Activated T-helper 1 cell treated with Interleukin-2 at 50 U/mL for 16 hours (primary cell): ENCODE data around the gene LIN7B.

Experiments
- DNase-seq: peaks from one replicate; pipeline ENCODE4 v3.0.0-alpha.2; 2020; ENCODE audit warnings: low read depth

Gene LIN7B

DNA sequence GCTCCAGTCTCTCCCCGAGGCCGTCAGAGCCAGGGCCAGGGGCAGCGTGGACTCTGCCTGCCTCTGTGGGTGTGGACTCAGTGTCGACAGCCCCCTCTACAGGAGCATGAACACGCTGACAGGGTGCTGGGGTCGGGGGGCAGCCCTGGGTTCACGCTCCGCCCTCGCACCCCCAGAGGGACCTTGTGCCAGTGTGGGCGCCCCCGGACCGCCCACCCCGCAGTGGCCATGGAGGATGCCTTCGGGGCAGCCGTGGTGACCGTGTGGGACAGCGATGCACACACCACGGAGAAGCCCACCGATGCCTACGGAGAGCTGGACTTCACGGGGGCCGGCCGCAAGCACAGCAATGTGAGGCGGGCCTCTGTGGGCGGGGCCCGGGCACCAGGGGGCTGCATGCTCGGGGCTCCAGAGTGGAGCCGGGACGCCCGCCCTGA lies 51.7 kb downstream of the LIN7B start:
- no peak for DNase-seq

DNA sequence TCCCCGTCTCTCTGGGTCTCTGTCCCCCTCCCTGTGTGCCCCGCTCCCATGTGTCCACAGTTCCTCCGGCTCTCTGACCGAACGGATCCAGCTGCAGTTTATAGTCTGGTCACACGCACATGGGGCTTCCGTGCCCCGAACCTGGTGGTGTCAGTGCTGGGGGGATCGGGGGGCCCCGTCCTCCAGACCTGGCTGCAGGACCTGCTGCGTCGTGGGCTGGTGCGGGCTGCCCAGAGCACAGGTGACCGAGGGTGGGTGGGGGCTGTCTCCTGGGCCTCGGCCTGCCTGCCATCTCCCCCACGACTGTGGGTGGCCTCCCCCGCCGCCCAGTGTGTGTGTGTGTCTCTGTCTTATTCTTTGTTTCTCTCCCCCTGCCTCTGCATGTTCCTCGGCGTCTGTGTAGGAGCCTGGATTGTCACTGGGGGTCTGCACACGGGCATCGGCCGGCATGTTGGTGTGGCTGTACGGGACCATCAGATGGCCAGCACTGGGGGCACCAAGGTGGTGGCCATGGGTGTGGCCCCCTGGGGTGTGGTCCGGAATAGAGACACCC lies 53.8 kb downstream of the LIN7B start:
- DNase-seq = no peak
